SIG-M5 treated with dmso at 0.1 percent for 504 hours (cell line): Measurements from ENCODE around the gene KCND1.

Source experiments
- DNase-seq: peaks from one replicate; lab custom pipeline; 2025; ENCODE audit not compliant: unreplicated experiment; lab: John Stamatoyannopoulos, UW

The KCND1 gene

DNA sequence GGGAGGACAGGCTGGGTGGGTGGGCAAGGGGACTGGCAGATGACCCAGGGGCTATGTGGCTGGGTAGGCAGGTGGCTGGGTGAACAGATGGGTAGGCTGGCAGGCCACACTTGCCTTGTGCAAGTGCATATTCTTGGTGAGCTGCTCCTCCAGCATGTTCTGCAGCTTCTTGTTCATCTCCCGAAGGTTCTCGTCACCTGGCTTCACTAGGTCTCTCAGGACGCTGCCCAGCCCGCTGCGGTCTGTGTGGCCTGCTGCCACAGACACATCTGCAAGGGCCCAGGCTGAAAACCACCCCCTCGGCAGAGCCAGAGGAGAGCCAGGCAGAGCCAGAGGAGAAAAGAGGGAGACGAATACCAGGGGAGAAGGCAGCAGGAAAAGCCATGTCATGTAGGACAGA, 3.4 kb upstream of the KCND1 start:
- DNase-seq: no peak

GRCh38 chrX:48974574-48974973, 2.9 kb upstream of the KCND1 start:
- no peak for DNase-seq

GRCh38 chrX:48974033-48974432, 2.4 kb upstream of the KCND1 start:
- DNase-seq: no peak

GRCh38 chrX:48972220-48973164, 848 bp upstream of the KCND1 start:
- peak; percentile 39 for DNase-seq

DNA sequence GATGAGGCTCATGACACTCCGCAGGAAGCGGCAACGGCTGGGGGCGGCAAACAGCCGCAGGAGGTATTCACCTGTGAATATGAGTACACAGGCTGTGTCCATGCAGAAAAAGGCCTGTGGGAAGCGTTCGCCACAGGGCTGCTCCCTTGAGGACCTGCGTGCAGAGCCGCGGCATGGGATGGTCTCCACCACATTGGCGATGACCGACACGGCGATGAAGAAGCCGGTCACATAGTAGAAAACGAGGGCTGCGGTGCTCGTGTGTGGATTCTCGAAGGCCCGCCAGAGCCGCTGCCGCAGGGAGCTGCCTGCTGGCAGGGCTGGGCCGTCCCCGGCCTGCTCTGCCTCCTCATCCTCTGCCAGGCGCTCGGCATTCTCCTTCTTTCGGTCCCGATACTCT, 2.2 kb downstream of the KCND1 start:
- DNase-seq: no peak

GRCh38 chrX:48968377-48968776, 3.3 kb downstream of the KCND1 start:
- no peak for DNase-seq

GRCh38 chrX:48966796-48967579, 4.7 kb downstream of the KCND1 start:
- no peak for DNase-seq

DNA sequence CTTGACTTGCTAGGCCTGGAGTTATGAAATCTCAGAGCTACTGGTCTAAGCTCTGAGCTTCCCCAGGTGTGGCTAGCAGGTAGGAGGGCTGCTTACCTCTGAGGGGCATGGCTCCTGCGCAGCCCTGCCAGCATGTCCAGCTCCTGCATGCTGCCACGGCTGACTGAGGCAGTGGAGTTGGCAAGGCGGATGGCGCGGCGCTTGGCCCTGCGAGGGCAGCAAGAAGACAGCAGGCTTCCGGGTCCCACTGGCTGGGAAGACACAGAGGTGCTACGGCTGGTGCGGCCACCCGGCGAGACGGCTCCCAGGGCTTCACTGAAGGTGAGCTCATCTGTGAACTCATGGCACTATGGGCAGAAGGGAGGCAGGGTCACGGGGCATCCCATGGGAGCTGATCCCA, 5.7 kb downstream of the KCND1 start:
- no peak for DNase-seq

GRCh38 chrX:48961585-48962091, 10.0 kb downstream of the KCND1 start:
- DNase-seq: no peak

DNA sequence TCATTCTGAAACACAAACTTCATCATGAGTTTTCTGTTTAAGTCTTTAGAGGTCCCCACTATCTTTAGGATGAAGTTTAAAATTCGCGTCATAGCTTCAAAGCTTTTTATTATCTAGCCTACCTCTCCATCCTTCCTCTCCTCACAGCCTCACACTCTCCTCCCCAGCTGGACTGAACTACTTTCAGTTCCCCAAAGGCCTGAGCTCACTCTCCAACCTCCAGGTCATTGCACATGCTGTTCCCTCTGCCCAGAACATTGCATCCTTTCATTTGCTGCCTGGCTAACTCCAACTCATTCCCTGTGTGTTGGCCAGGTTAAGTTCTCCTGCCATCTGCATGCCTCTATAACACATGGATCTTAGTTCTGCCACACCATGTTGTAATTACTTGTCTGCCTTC, 11.4 kb downstream of the KCND1 start:
- peak; percentile 14 for DNase-seq

DNA sequence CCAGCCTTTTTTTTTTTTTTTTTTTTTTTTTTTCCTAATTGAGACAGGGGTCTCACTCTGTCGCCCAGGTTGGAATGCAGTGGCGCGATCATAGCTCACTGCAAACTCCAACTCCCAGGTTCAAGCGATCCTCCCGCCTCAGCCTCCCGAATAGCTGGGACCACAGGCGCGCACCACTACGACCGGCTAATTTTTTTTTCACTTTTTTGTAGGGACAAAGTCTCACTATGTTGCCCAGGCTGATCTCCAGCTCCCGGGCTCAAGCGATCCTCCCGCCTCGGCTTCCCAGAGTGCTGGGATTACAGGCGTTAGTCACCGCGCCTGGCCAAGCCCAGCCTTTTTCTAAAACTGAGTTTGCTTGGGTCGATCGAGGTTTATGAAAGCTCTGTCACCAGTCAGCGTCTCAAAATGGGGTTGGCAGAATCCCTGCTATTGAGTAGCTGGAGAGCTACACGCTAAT, 13.0 kb downstream of the KCND1 start:
- DNase-seq: no peak

- peak; percentile 97 for DNase-seq
Observed at GRCh38 chrX:48957827-48958634, 13.6 kb downstream of the KCND1 start.

GRCh38 chrX:48957477-48957826, 14.2 kb downstream of the KCND1 start, which contains the start of gene OTUD5:
Gene OTUD5, minus strand, starts transcription at chrX:48957607. Its CDS starts 37 bp downstream, at chrX:48957570.
- DNase-seq: peak; percentile 75

- DNase-seq: no peak
Observed at GRCh38 chrX:48956728-48957414, 14.8 kb downstream of the KCND1 start.

GRCh38 chrX:48948589-48948988, 23.1 kb downstream of the KCND1 start:
- DNase-seq: no peak

DNA sequence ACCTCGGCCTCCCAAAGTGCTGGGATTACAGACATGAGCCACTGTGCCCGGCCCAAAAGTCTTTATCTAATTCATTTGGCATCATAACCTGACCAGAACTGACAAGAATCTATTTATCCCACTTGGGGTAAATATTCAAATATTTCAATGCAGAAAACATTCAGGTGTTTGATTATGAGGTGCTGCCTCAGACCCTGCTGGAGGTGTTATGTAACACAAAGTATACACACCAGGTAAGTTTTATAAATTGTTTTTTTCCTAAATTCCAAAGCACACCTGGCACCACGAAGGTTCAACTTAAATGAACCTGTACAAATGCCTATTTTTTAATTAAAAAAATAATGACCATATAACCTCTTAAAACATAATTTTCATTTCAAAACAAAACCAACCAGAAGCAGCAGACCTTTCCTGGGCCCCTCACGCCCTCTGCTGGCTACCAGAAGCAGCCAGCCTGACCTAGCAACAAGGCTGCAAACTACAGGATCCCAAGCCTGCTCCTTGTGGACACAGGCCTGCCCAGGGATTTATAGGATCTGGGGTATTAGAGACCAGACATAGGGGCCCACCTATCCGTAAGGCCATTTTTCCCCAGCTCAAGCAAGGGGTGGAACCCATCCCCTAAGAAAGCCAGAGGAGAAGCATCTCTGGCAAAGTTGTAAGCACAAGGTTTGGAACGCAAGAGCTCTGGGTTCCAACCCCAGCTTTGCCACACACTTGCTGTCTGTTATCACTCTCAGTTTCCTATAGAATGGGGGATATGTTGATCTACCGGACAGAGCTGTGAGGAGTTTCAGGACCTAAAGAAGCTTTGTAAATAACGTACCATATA, 25.9 kb downstream of the KCND1 start:
- peak; percentile 31 for DNase-seq

GRCh38 chrX:48942895-48943294, 28.7 kb downstream of the KCND1 start:
- no peak for DNase-seq

DNA sequence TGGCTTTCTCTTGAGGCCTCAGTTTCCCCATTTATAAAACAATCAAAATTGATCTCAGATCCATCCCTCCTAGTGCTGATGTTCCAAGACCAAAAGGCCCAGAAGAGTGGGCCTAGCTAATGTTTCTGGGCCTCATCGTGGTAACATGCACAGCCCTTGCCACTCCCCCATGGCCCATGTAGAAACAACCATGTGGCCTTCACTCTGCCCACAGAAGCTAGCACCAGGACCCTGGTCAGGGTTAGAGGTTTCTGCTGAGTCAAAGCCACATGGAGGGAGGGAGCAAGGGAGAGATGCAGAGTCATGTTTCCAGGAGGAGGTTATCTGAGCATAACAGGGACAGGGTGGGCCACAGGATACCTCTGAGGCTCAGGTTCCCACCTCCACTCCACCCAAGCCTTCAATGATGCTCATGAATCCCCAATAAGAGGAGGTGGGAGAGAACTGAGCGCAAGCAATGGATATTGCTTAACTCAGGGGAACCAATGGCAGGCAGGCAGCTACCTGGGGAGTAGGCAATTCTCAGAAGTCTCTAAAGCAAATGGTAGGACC, 31.2 kb downstream of the KCND1 start:
- no peak for DNase-seq
